K562 (cell line): ENCODE data around the gene NDUFAF8. TPM values are rescaled to one million over a fixed set of nuclear protein-coding genes. Genes with fewer than 3 reads are reported as not detected.

ENCODE experiments used
- CHD1 ChIP-seq: fragments of 200-600 bp; sonication (generic); IDR thresholded peaks from one replicate; pipeline ENCODE4 v1.6.1; 2012; ENCODE audit warnings: mild to moderate bottlenecking, moderate library complexity, low read length, inconsistent platforms
- FOXK2 ChIP-seq, 2 experiments: fragments of 450-650 bp; IDR thresholded peaks in 1 of 2; conservative IDR thresholded peaks in 1 of 2; 2 replicates each; pipeline ENCODE4 v1.6.1; 2016; ENCODE audit warnings: low read depth in 2 of 2, mild to moderate bottlenecking in 1 of 2
- HLTF ChIP-seq: fragments of 450-650 bp; IDR thresholded peaks from 2 replicates; pipeline ENCODE4 v1.6.1; 2016
- JUNB ChIP-seq: fragments of 450-650 bp; formaldehyde crosslinking; conservative IDR thresholded peaks from 2 replicates; pipeline ENCODE4 v1.4.0; 2020; ENCODE audit warnings: mild to moderate bottlenecking
- SOX6 ChIP-seq: fragments of 450-650 bp; IDR thresholded peaks from 2 replicates; pipeline ENCODE4 v1.6.1; 2014; ENCODE audit warnings: mild to moderate bottlenecking
- TCF7 ChIP-seq: sonication (generic); IDR thresholded peaks from 2 replicates; pipeline ENCODE4 v1.6.1; 2016; ENCODE audit warnings: antibody characterized with exemption, borderline replicate concordance
- TCFL5 ChIP-seq: fragments of 250-450 bp; sonication (Bioruptor Pico); conservative IDR thresholded peaks from 2 replicates; pipeline ENCODE4 v1.6.1; 2021; ENCODE audit warnings: mild to moderate bottlenecking, moderate library complexity, matching md5 sums
- TEAD1 ChIP-seq, 2 experiments: fragments of 450-650 bp in 1 of 2; sonication (generic) in 1 of 2; formaldehyde crosslinking; IDR thresholded peaks; 2 replicates each; pipeline versions ENCODE4 v1.4.0 to v1.8.0; 2020 to 2022; ENCODE audit warnings: mild to moderate bottlenecking in 2 of 2, missing genetic modification reagents in 1 of 2
- ZFP91 ChIP-seq: sonication (generic); formaldehyde crosslinking; IDR thresholded peaks from 2 replicates; pipeline ENCODE4 v1.8.0; 2022; ENCODE audit warnings: mild to moderate bottlenecking, missing genetic modification reagents
- ZNF77 ChIP-seq: fragments of 250-450 bp; sonication (Bioruptor Pico); IDR thresholded peaks from 2 replicates; pipeline ENCODE4 v1.5.0; 2020
- polyA plus RNA-seq, 8 experiments: library from polyadenylated mRNA; depleted of rRNA in 4 of 8; stranded (reverse) in 5 of 8; unstranded in 3 of 8; fragments of >200 nt; fragmentation: Nextera tagmentation in 2 of 8; fragmentation: Illumina TruSeq in 1 of 8; extraction: Ambion mirVana in 2 of 8; extraction: Trizol in 1 of 8; gene quantifications; 2 replicates each; pipeline versions ENCODE4 v1.2.1 to v1.2.3, GENCODE V29; 2011 to 2014; ENCODE audit warnings: inconsistent platforms in 1 of 8, missing spikeins in 1 of 8
- total RNA-seq, 7 experiments: library from RNA; depleted of rRNA in 6 of 7; stranded (reverse); fragments of >200 nt in 6 of 7; fragmentation: Illumina TruSeq in 2 of 7; extraction: Trizol in 2 of 7; gene quantifications; 2 replicates each; pipeline versions ENCODE4 v1.2.1 to v1.2.3, GENCODE V29; 2011 to 2021; ENCODE audit warnings: low replicate concordance in 1 of 7

NDUFAF8 gene
- total and polyA plus RNA-seq, 9 of the 15 experiments (the other 6 are each of a cell fraction or from before 2014, with no cell fraction given), result 13.5 to 144 (median 90.0) TPM

- no peak for TF ChIP-seq ZFP91 (CRISPR knock-in tag)
- no peak for TF ChIP-seq HLTF
- TF ChIP-seq TCF7, result no peak
- no peak for TF ChIP-seq JUNB
- peak in 1 of 2 experiments; percentile 50; a peak in 1 of 4 replicates for TF ChIP-seq TEAD1 (CRISPR knock-in tag; IDR thresholded peaks at IDR 0.05)
- 0 out of 2 replicates have a peak, but pooled peaks have one; percentile 12 for TF ChIP-seq SOX6
- TF ChIP-seq TCFL5, result no peak
- no peak for TF ChIP-seq ZNF77 (CRISPR knock-in tag)
- no peak for TF ChIP-seq FOXK2 (conservative IDR thresholded peaks at IDR 0.05 in 1 of 2, IDR thresholded peaks at IDR 0.05 in 1 of 2; ENCODE audit: low read depth in 2 of 2)
- TF ChIP-seq CHD1, result no peak
Observed at GRCh38 chr17:81200695-81201580, 38.2 kb upstream of the NDUFAF8 start (continued).
